Tibial nerve (tissue), 4 donors: ENCODE data around the gene CERS2.

Source experiments
- CTCF ChIP-seq, 5 experiments: fragments of 200-600 bp in 3 of 5; fragments of 450-650 bp in 2 of 5; sonication (generic) in 3 of 5; IDR thresholded peaks; one replicate each; pipeline ENCODE4 v1.5.1; 2016 to 2019; ENCODE audit warnings: antibody characterized with exemption in 5 of 5, mild to moderate bottlenecking in 3 of 5, moderate library complexity in 2 of 5
- EP300 ChIP-seq, 2 donors: sonication (generic); formaldehyde crosslinking; IDR thresholded peaks; one replicate each; pipeline ENCODE4 v1.6.1; 2017; ENCODE audit warnings: antibody characterized with exemption in 2 of 2, mild to moderate bottlenecking in 1 of 2
- POLR2A ChIP-seq, 2 donors: fragments of 450-650 bp; IDR thresholded peaks; one replicate each; pipeline ENCODE4 v1.6.1; 2017; ENCODE audit warnings: antibody characterized with exemption in 2 of 2, mild to moderate bottlenecking in 2 of 2, moderate library complexity in 2 of 2

GRCh38 chr1:151009674-151010345, 35.2 kb upstream of the CERS2 start:
- TF ChIP-seq POLR2A (IDR thresholded peaks at IDR 0.05) = no peak
- no peak for TF ChIP-seq CTCF (IDR thresholded peaks at IDR 0.05)
- no peak for TF ChIP-seq EP300 (IDR thresholded peaks at IDR 0.05)
